Measurements from ENCODE around the gene HID1. TPM values are rescaled to one million over a fixed set of nuclear protein-coding genes. Genes with fewer than 3 reads are reported as not detected.
A peak's percentile ranks its signal among the peaks of the same experiment; 100 is the strongest.

HID1 gene
- total and polyA plus RNA-seq, 9 of the 15 experiments (the other 6 are each of a cell fraction or from before 2014, with no cell fraction given), result 0.14 to 2.1 (median 0.54) TPM; not detected in 2

- ATAC-seq (peak; percentile 83), FAIRE-seq (peak; percentile 93), DNase-seq (ENCODE audit: extremely low read depth in 1 of 4, low spot score in 3 of 4) (peak; percentile 45 to 69 (median 62))
- H3K4me1 ChIP-seq (replicated peaks in 1 of 2; ENCODE audit: control insufficient read depth in 2 of 2, insufficient read depth in 2 of 2, low read length in 2 of 2), result peaks cover 11 to 25% of the 10 kb centered on the region in 2 experiments; a peak in 4 of 5 replicates
- 12% methylated on average over 5 of the region's 5 CpGs for WGBS (ENCODE audit: insufficient coverage, low coverage, missing lambda C conversion rate)
- H3K79me2 ChIP-seq (ENCODE audit: control insufficient read depth, insufficient read depth, low read length), result no peaks in the 10 kb centered on the region
- ChIA-PET CTCF (ENCODE audit: low intra/inter-chr PET ratio) (interaction anchor here (0.7 to 2.5 kb wide), 2 partner anchors 19 to 45 kb away, joined by 3 to 40 read pairs; partner anchors contain the start of gene CDR2L), POLR2A (interaction anchor here (1.1 to 3.4 kb wide), 6 partner anchors 12 to 121 kb away, joined by 3 to 16 read pairs (median 6); no protein-coding TSS in a partner anchor)
- intact Hi-C loops (cut with micrococcal nuclease), result loop anchor here (1.0 to 10.0 kb wide), 2 partner anchors 45 to 82 kb away; partner anchors contain the start of genes OTOP2 and USH1G
- H3K27me3 ChIP-seq (ENCODE audit: control insufficient read depth in 2 of 2, insufficient read depth in 2 of 2, low read length in 2 of 2), result no peaks in the 10 kb centered on the region
- BruUV-seq (replicated peaks), result no TSS peak
- in situ Hi-C loops (cut with MboI), result no loop called here
- H3K4me3 ChIP-seq, result no peak overlapping the region
- no peak overlapping the region for H3K27ac ChIP-seq (ENCODE audit: extremely low read depth, low read depth, low read length)
- H3K9ac ChIP-seq (ENCODE audit: insufficient read depth in 1 of 2, low read depth in 2 of 2, low read length in 2 of 2), result 0 out of 4 replicates have a peak overlapping the region, but pooled peaks of 1 of the 2 experiments have one; percentile 37
- H2AFZ ChIP-seq (ENCODE audit: low read depth, low read length), result no peak overlapping the region; the same call in 1 of the 2 replicates
- H3K4me2 ChIP-seq (ENCODE audit: insufficient read depth, low read length), result no peak overlapping the region
- peaks cover 13% of the 10 kb centered on the region; the same call in 1 of the 3 replicates for H3K36me3 ChIP-seq (ENCODE audit: control insufficient read depth, insufficient read depth, low read length)
- H3K9me1 ChIP-seq (ENCODE audit: control insufficient read depth, insufficient read depth, low read length), result peaks cover 3% of the 10 kb centered on the region
- H3K9me3 ChIP-seq (replicated peaks; ENCODE audit: control insufficient read depth, insufficient read depth, low read depth, low read length), result no peaks in the 10 kb centered on the region
- H4K20me1 ChIP-seq (replicated peaks; ENCODE audit: control insufficient read depth, insufficient read depth, low read length), result no peaks in the 10 kb centered on the region
- TF ChIP-seq ETV1 (tag; conservative IDR thresholded peaks at IDR 0.05; ENCODE audit: low read depth), result 0 out of 2 replicates have a peak, but pooled peaks have one; percentile 12
- peak; percentile 65; the same call in 1 of the 2 replicates for TF ChIP-seq ARID2 (IDR thresholded peaks at IDR 0.05)
- TF ChIP-seq CREB1 (IDR thresholded peaks at IDR 0.05), result no peak
- no peak for TF ChIP-seq CREB1 (CRISPR knock-in tag; IDR thresholded peaks at IDR 0.05)
- peak; percentile 87 for TF ChIP-seq REST (IDR thresholded peaks at IDR 0.05; ENCODE audit: borderline replicate concordance)
- no peak for TF ChIP-seq REST (CRISPR knock-in tag; IDR thresholded peaks at IDR 0.05; ENCODE audit: low read depth)
- peak; percentile 40; the same call in 1 of the 2 replicates for TF ChIP-seq TFAP4 (CRISPR knock-in tag; IDR thresholded peaks at IDR 0.05; ENCODE audit: borderline replicate concordance)
- no peak for TF ChIP-seq ID3 (CRISPR knock-in tag; IDR thresholded peaks at IDR 0.05)
- TF ChIP-seq ID3 (tag; IDR thresholded peaks at IDR 0.05), result 0 out of 2 replicates have a peak, but pooled peaks have one; percentile 27
Observed at GRCh38 chr17:75006653-75007052, 34.1 kb upstream of the HID1 start.
